Astrocyte of the spinal cord (primary cell): Measurements from ENCODE around the gene SFSWAP.

Source experiments
- DNase-seq: peaks from one replicate; pipeline ENCODE4 v3.0.0; 2011; ENCODE audit warnings: low read depth, low spot score
- H3K4me3 ChIP-seq: 2 replicates; pipeline ENCODE4 v1.5.1; 2011; ENCODE audit warnings: low read depth, mild to moderate bottlenecking, low read length, moderate library complexity
- in situ Hi-C: cut with HindIII; loops from 2 replicates; pipeline ENCODE4 v1.10.0; 2017; ENCODE audit warnings: low sequenced_read_pairs
- TF ChIP-seq, protein P1 (sequence below): IDR thresholded peaks from 2 replicates; pipeline ENCODE4 v1.5.1; 2012; ENCODE audit warnings: low read depth, mild to moderate bottlenecking, low read length, inconsistent platforms

Gene SFSWAP

DNA sequence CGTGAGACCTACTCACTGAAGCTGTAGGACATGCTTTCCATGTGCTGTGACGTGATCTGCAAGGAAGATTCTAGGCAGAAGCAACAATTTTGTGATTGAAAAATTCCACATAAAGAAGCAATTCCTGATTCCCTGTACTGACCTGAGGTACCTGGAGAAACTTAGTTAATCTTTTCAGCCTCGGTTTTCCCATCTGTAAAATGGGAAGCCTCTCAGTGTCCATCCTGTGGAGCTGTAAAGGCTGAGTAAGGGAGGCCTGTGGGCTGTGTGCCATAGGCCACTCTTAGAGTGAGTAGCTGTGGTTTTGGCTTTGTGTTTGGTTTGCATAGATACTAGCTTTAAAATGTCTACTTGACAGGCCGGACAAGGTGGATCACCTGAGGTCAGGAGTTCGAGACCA is 50.7 kb downstream of the SFSWAP start:
- no peak for DNase-seq
- TF ChIP-seq, protein P1, sequence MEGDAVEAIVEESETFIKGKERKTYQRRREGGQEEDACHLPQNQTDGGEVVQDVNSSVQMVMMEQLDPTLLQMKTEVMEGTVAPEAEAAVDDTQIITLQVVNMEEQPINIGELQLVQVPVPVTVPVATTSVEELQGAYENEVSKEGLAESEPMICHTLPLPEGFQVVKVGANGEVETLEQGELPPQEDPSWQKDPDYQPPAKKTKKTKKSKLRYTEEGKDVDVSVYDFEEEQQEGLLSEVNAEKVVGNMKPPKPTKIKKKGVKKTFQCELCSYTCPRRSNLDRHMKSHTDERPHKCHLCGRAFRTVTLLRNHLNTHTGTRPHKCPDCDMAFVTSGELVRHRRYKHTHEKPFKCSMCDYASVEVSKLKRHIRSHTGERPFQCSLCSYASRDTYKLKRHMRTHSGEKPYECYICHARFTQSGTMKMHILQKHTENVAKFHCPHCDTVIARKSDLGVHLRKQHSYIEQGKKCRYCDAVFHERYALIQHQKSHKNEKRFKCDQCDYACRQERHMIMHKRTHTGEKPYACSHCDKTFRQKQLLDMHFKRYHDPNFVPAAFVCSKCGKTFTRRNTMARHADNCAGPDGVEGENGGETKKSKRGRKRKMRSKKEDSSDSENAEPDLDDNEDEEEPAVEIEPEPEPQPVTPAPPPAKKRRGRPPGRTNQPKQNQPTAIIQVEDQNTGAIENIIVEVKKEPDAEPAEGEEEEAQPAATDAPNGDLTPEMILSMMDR, result no peak
- no peak overlapping the region for H3K4me3 ChIP-seq
- in situ Hi-C loops, result no loop called here

DNA sequence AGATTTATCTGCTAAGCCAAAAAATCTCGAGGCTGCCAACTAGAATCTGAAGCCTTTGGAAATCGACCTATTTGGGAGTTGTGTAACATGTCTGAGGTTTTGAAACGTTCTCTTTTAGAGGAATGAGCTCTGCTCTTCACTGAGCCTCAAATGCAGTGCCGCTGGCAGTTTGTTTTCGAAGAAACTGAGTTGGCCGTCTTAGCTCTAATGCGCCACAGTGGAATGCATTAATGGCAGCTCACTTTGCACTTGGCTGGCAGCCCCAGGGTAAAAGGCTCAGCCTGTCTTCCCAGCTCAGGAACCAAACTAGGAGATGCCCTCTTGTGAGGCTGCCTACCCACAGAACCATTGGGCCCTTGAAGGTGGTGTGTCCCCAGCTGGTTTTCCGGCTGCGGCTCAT is 53.8 kb downstream of the SFSWAP start:
- in situ Hi-C loops, result no loop called here
- TF ChIP-seq, protein P1, result no peak
- no peak for DNase-seq
- no peak overlapping the region for H3K4me3 ChIP-seq

DNA sequence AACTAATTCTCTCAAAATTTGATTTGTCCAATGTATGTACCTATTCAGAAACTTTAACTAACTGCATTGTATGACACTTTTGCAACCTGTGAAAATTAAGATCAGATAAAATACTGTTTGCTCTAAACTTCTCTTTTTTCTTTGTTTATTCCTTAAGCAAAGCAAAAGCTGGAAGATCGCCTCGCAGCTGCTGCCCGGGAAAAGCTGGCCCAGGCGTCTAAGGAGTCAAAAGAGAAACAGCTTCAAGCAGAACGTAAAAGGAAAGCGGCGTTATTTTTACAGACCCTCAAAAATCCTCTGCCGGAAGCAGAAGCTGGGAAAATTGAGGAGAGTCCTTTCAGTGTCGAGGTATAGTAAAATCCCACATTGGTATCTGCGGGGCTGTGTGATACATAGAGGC is 55.1 kb downstream of the SFSWAP start:
- TF ChIP-seq, protein P1, result no peak
- in situ Hi-C loops, result no loop called here
- DNase-seq, result no peak
- no peak overlapping the region for H3K4me3 ChIP-seq

DNA sequence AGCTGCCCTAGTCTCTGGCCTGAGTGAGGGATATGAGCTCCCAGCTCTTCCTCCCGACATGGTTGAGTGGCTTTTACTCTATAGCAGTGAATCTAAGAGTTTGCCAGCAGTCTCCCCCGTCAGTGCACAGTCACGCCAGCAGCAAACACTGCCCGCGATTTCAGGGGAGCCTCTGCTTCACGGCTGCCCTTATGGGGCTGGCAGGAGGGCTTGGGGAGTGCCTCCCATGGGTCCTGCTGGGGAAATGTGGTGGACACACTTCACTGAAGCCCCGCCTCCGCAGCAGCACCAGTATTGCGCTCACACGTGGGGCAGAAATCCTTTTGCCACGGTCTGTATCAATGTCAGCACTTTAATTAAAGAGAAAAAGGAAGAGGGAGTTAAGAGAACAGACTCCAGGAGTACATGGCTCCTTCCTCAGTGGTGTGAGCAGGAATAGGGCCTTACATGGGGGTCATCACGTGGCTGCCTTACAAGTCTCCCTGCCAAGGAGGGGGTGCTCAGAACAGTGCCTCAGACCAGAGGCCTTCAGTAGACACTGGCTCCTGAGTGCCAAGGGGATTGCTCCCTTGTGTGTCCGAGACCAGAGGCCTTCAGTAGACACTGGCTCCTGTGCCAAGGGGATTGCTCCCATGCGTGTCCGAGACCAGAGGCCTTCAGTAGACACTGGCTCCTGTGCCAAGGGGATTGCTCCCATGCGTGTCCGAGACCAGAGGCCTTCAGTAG is 55.7 kb downstream of the SFSWAP start:
- TF ChIP-seq, protein P1, result no peak
- no peak for DNase-seq
- in situ Hi-C loops, result no loop called here
- H3K4me3 ChIP-seq, result no peak overlapping the region

DNA sequence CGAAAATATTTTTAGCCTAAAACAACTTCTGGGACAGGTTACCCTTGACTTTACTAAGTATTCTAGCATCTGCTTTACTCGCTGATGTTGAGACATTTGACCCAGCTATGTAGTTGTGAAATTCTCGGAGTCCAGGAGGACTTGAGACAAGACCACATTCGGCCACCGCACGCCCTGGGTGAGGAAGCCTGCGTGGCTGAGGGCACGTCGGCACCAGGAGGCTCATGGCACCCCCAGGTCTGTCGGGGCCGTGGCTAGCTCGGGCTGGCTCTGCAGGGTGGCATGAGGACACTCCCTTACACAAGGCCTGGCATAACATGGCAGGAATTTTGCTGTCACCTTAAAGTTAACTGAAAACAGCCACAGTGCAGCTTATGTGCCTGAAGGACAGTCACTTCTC is 59.2 kb downstream of the SFSWAP start:
- H3K4me3 ChIP-seq, result no peak overlapping the region
- in situ Hi-C loops, result no loop called here
- TF ChIP-seq, protein P1, result no peak
- DNase-seq, result no peak

DNA sequence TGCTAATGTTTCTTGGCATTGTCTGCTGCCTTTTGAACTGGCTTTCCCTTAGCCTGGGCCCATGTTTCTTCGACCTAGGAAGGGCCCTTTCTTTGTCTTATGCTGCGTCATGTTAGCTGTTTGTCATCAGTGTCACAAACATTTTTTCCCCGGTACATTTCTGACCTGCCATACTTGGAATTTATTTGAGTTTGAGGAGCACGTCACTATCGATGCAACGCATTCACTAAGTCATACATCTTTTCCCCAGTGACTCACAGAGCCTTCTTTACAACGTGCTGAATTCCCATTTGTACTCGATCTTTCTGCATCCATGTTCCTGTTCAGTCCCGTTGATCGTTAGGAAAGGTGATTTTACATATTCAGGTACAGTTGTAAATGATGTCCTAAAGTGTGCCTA is 61.1 kb downstream of the SFSWAP start:
- in situ Hi-C loops, result no loop called here

More for the DNA sequence above, 61.1 kb downstream of the SFSWAP start:
- H3K4me3 ChIP-seq, result no peak overlapping the region
- TF ChIP-seq, protein P1, result no peak
- DNase-seq, result no peak
